PC-9 (cell line): ENCODE data around the gene GNAO1.

ENCODE experiments used
- CTCF ChIP-seq: fragments of 200-600 bp; sonication (generic); conservative IDR thresholded peaks from 2 replicates; pipeline ENCODE4 v1.6.1; 2017; ENCODE audit warnings: mixed run types, antibody characterized with exemption, mild to moderate bottlenecking, moderate library complexity
- EZH2 ChIP-seq: fragments of 200-600 bp; sonication (generic); IDR thresholded peaks from 2 replicates; pipeline ENCODE4 v1.8.0; 2017; ENCODE audit warnings: antibody characterized with exemption, low read depth

GRCh38 chr16:56266641-56267607 lies 75.6 kb downstream of the GNAO1 start:
- no peak for TF ChIP-seq CTCF
- TF ChIP-seq EZH2 = no peak
